H1 (cell line): ENCODE results near the gene PPP2R2C. TPM values are rescaled to one million over a fixed set of nuclear protein-coding genes. Genes with fewer than 3 reads are reported as not detected.
A peak's percentile ranks its signal among the peaks of the same experiment; 100 is the strongest.

Experiments
- CTCF ChIA-PET: fragments of 300-600 bp; sonication (Branson Sonifier 250); formaldehyde crosslinking; loops from one replicate; lab custom pipeline; 2021; ENCODE audit not compliant: partially characterized antibody; lab: Charles Lee
- POLR2A ChIA-PET: fragments of 300-600 bp; sonication (Branson Sonifier 250); formaldehyde crosslinking; loops from one replicate; lab custom pipeline; 2021; ENCODE audit warnings: inconsistent platforms; ENCODE audit not compliant: partially characterized antibody; lab: Charles Lee
- DNase-seq, 2 experiments: peaks; one replicate each; pipeline versions ENCODE4 v3.0.0 to v3.0.0-alpha.2; 2010 to 2022; ENCODE audit warnings: low spot score in 2 of 2, low read depth in 1 of 2, mixed read lengths in 1 of 2
- FAIRE-seq: peaks from 2 replicates; lab custom pipeline; 2011; peaks lifted over from hg19 to GRCh38; lab: Jason Lieb, UNC
- H2AFZ ChIP-seq: 2 replicates; pipeline ENCODE4 v1.8.1; 2012; ENCODE audit warnings: low read length, inconsistent platforms
- H2AK5ac ChIP-seq: 2 replicates; pipeline ENCODE4 v1.6.1; 2013; ENCODE audit warnings: low read depth, low read length
- H2BK120ac ChIP-seq: replicated peaks from 2 replicates; pipeline ENCODE3; 2013; ENCODE audit warnings: low read depth, low read length, inconsistent platforms
- H2BK12ac ChIP-seq: 2 replicates; pipeline ENCODE4 v1.6.1; 2013; ENCODE audit warnings: low read depth, low read length
- H2BK15ac ChIP-seq: 2 replicates; pipeline ENCODE4 v1.6.1; 2013; ENCODE audit warnings: low read length
- H2BK20ac ChIP-seq: 2 replicates; pipeline ENCODE4 v1.6.1; 2013; ENCODE audit warnings: low read length
- H2BK5ac ChIP-seq: 2 replicates; pipeline ENCODE4 v1.6.1; 2013; ENCODE audit warnings: low read depth, low read length
- H3K14ac ChIP-seq: 2 replicates; pipeline ENCODE4 v1.6.1; 2013; ENCODE audit warnings: inconsistent platforms; ENCODE audit not compliant: insufficient read length
- H3K18ac ChIP-seq: 2 replicates; pipeline ENCODE4 v1.6.1; 2013; ENCODE audit warnings: low read length; ENCODE audit errors: extremely low read depth
- H3K23ac ChIP-seq: 2 replicates; pipeline ENCODE4 v1.6.1; 2013; ENCODE audit warnings: inconsistent platforms; ENCODE audit not compliant: insufficient read length
- H3K23me2 ChIP-seq: 2 replicates; pipeline ENCODE4 v1.6.1; 2013; ENCODE audit warnings: low read depth, low read length
- H3K27ac ChIP-seq: 2 replicates; pipeline ENCODE4 v1.6.1; 2011; ENCODE audit warnings: low read depth, low read length, inconsistent platforms
- H3K27me3 ChIP-seq, 4 experiments: replicated peaks in 1 of 4; 1 replicate in 1 of 4; 2 replicates in 3 of 4; pipeline versions ENCODE4 v1.6.1 to v1.8.1; 2011 to 2013; ENCODE audit warnings: low read length in 3 of 4, mild to moderate bottlenecking in 3 of 4, inconsistent platforms in 2 of 4, mixed read lengths in 2 of 4, moderate library complexity in 1 of 4; ENCODE audit not compliant: control insufficient read depth in 3 of 4, insufficient read depth in 3 of 4; ENCODE audit errors: extremely low read depth in 1 of 4
- H3K36me3 ChIP-seq, 4 experiments: 2 replicates each; pipeline versions ENCODE4 v1.6.1 to v1.8.1; 2011 to 2013; ENCODE audit warnings: mild to moderate bottlenecking in 4 of 4, low read length in 3 of 4, moderate library complexity in 2 of 4, control low read depth in 1 of 4, inconsistent platforms in 1 of 4; ENCODE audit not compliant: insufficient read depth in 4 of 4, control insufficient read depth in 2 of 4
- H3K4ac ChIP-seq: replicated peaks from 2 replicates; pipeline ENCODE3; 2013; ENCODE audit warnings: low read length, low read depth, mixed read lengths, inconsistent platforms; ENCODE audit not compliant: insufficient read length
- H3K4me1 ChIP-seq, 4 experiments: replicated peaks in 1 of 4; 1 replicate in 1 of 4; 2 replicates in 3 of 4; pipeline versions ENCODE4 v1.6.1 to v1.8.1; 2011 to 2013; ENCODE audit warnings: low read length in 3 of 4, inconsistent platforms in 2 of 4, mixed read lengths in 1 of 4; ENCODE audit not compliant: insufficient read depth in 4 of 4, control insufficient read depth in 3 of 4
- H3K4me2 ChIP-seq, 2 experiments: 2 replicates each; pipeline versions ENCODE4 v1.6.1 to v1.8.1; 2011 to 2013; ENCODE audit warnings: low read depth in 2 of 2, low read length in 2 of 2, control low read depth in 1 of 2, inconsistent platforms in 1 of 2, mild to moderate bottlenecking in 1 of 2; ENCODE audit not compliant: insufficient read depth in 1 of 2
- H3K4me3 ChIP-seq, 4 experiments: fragments of 200-600, 300-600 bp in 1 of 4; sonication (generic), shearing (Covaris generic), sonication (Bioruptor Twin) in 1 of 4; 2 replicates each; pipeline versions ENCODE4 v1.5.1 to v1.8.1; 2011 to 2016; ENCODE audit warnings: low read length in 4 of 4, low read depth in 3 of 4, control low read depth in 2 of 4, inconsistent platforms in 2 of 4, mild to moderate bottlenecking in 2 of 4, mixed read lengths in 1 of 4, moderate library complexity in 1 of 4; ENCODE audit not compliant: insufficient read depth in 2 of 4; ENCODE audit errors: extremely low read depth in 1 of 4
- H3K56ac ChIP-seq: replicated peaks from 2 replicates; pipeline ENCODE3; 2013; ENCODE audit warnings: low read depth, mild to moderate bottlenecking, mixed read lengths, low read length, inconsistent platforms; ENCODE audit not compliant: insufficient read length
- H3K79me1 ChIP-seq: 2 replicates; pipeline ENCODE4 v1.6.1; 2013; ENCODE audit warnings: low read depth, low read length, control low read depth
- H3K79me2 ChIP-seq, 2 experiments: 2 replicates each; pipeline versions ENCODE4 v1.6.1 to v1.8.1; 2012 to 2013; ENCODE audit warnings: low read length in 2 of 2, mild to moderate bottlenecking in 2 of 2, inconsistent platforms in 1 of 2; ENCODE audit not compliant: insufficient read depth in 2 of 2, control insufficient read depth in 1 of 2
- H3K9ac ChIP-seq, 4 experiments: replicated peaks in 1 of 4; 1 replicate in 1 of 4; 2 replicates in 3 of 4; pipeline versions ENCODE4 v1.6.1 to v1.8.1; 2011 to 2013; ENCODE audit warnings: low read depth in 3 of 4, low read length in 3 of 4, control low read depth in 2 of 4, mild to moderate bottlenecking in 2 of 4, moderate library complexity in 2 of 4, inconsistent platforms in 1 of 4; ENCODE audit errors: extremely low read depth in 1 of 4
- H3K9me3 ChIP-seq, 2 experiments: 2 replicates each; pipeline versions ENCODE4 v1.6.1 to v1.8.1; 2012 to 2013; ENCODE audit warnings: mild to moderate bottlenecking in 2 of 2, moderate library complexity in 2 of 2, control low read depth in 1 of 2, inconsistent platforms in 1 of 2, low read depth in 1 of 2, low read length in 1 of 2, mixed read lengths in 1 of 2; ENCODE audit not compliant: insufficient read depth in 2 of 2
- H4K20me1 ChIP-seq, 2 experiments: replicated peaks in 1 of 2; 2 replicates each; pipeline versions ENCODE3 to v1.8.1; 2011 to 2013; ENCODE audit warnings: inconsistent platforms in 2 of 2, low read length in 2 of 2, mild to moderate bottlenecking in 1 of 2; ENCODE audit not compliant: insufficient read depth in 2 of 2, control insufficient read depth in 1 of 2
- H4K5ac ChIP-seq: 2 replicates; pipeline ENCODE4 v1.6.1; 2013; ENCODE audit warnings: low read length, low read depth, mixed read lengths, inconsistent platforms; ENCODE audit not compliant: insufficient read length
- H4K8ac ChIP-seq: 2 replicates; pipeline ENCODE4 v1.8.0; 2013; ENCODE audit warnings: mild to moderate bottlenecking, moderate library complexity, low read length, inconsistent platforms; ENCODE audit not compliant: insufficient read depth; ENCODE audit errors: extremely low read depth
- H4K91ac ChIP-seq: replicated peaks from 2 replicates; pipeline ENCODE3; 2013; ENCODE audit warnings: low read length, mixed read lengths, inconsistent platforms; ENCODE audit not compliant: insufficient read length
- CTBP2 ChIP-seq: IDR thresholded peaks from 2 replicates; pipeline ENCODE4 v1.7.0; 2011; ENCODE audit warnings: borderline replicate concordance, mild to moderate bottlenecking, moderate library complexity, mixed read lengths, low read length; ENCODE audit not compliant: insufficient read depth, insufficient read length
- HDAC6 ChIP-seq: IDR thresholded peaks from one replicate; pipeline ENCODE4 v1.7.1; 2012; ENCODE audit warnings: low read depth, mild to moderate bottlenecking, inconsistent platforms, low read length, moderate library complexity
- KDM1A ChIP-seq: fragments of 200-600, 300-600 bp; sonication (generic); IDR thresholded peaks from 2 replicates; pipeline ENCODE4 v1.7.1; 2016; ENCODE audit warnings: mild to moderate bottlenecking, low read length, borderline replicate concordance
- TEAD4 ChIP-seq: IDR thresholded peaks from 2 replicates; pipeline ENCODE4 v1.6.1; 2012; ENCODE audit warnings: low read depth, low read length, inconsistent platforms, mixed read lengths
- ZNF274 ChIP-seq: IDR thresholded peaks from 2 replicates; pipeline ENCODE4 v1.7.0; 2012; ENCODE audit warnings: low read length, borderline replicate concordance; ENCODE audit errors: extremely low read depth
- WGBS, 2 experiments: shearing (Covaris generic) in 1 of 2; methylation state at CpG; one replicate each; pipeline versions ENCODE4 v1.1.6 to v1.1.7; 2013 to 2015; ENCODE audit warnings: low lambda C conversion rate in 2 of 2, mixed read lengths in 2 of 2, inconsistent platforms in 1 of 2, low coverage in 1 of 2, missing lambda C conversion rate in 1 of 2; ENCODE audit not compliant: insufficient replicate concordance in 2 of 2, insufficient coverage in 1 of 2, insufficient read length in 1 of 2; ENCODE audit errors: extremely low coverage in 1 of 2, missing lambda C conversion rate in 1 of 2; 5-methylcytosine and 5-hydroxymethylcytosine counted together
- polyA plus RNA-seq, 7 experiments: library from polyadenylated mRNA; depleted of rRNA in 3 of 7; stranded (reverse) in 5 of 7; unstranded in 2 of 7; fragments of >200 nt in 5 of 7; fragments of 200-250 nt in 2 of 7; gene quantifications; 1 replicate in 5 of 7; 2 replicates in 1 of 7; 4 replicates in 1 of 7; pipeline versions ENCODE4 v1.2.1 to v1.2.3, GENCODE V29; 2011 to 2013; ENCODE audit warnings: missing spikeins in 2 of 7, mixed read lengths in 2 of 7
- total RNA-seq: library from RNA; stranded (reverse); fragmentation: NEBNext Ultra II Directional; extraction: Animal tissue kit (Norgen Biotek cat#: 25700); gene quantifications from 2 replicates; pipeline ENCODE4 v1.2.1, GENCODE V29; 2021

The PPP2R2C gene
- total and polyA plus RNA-seq, 2 of the 8 experiments (the other 6 are each of a cell fraction or from before 2014, with no cell fraction given), result 6.4 TPM

GRCh38 chr4:6409381-6409780 lies 63.0 kb downstream of the PPP2R2C start:
- no peaks in the 10 kb centered on the region for H3K79me1 ChIP-seq
- no peak overlapping the region for H4K91ac ChIP-seq
- no peaks in the 10 kb centered on the region for H3K36me3 ChIP-seq
- no peak overlapping the region for H3K18ac ChIP-seq
- no peak overlapping the region for H4K8ac ChIP-seq
- H4K20me1 ChIP-seq, result peaks cover 0 to 2% of the 10 kb centered on the region in 2 experiments
- POLR2A ChIA-PET, result interaction anchor here (1.2 kb wide), 1 partner anchor 17 kb away, joined by 3 read pairs; no protein-coding TSS in a partner anchor
- no peak for FAIRE-seq
- no peak overlapping the region for H3K27ac ChIP-seq
- no peaks in the 10 kb centered on the region; the same call in 1 of the 2 replicates for H3K23me2 ChIP-seq
- no peaks in the 10 kb centered on the region for H3K4me1 ChIP-seq
- H4K5ac ChIP-seq, result no peak overlapping the region
- H3K23ac ChIP-seq, result no peak overlapping the region
- H2BK12ac ChIP-seq, result 0 out of 2 replicates have a peak overlapping the region, but pooled peaks have one; percentile 75
- H2AK5ac ChIP-seq, result no peak overlapping the region
- no peak overlapping the region for H3K14ac ChIP-seq
- H2BK15ac ChIP-seq, result no peak overlapping the region
- WGBS, 2 experiments, result 86% methylated on average over 6 of the region's 6 CpGs; no CpG with 5 or more reads in 1 of the 2 experiments
- H2BK20ac ChIP-seq, result no peak overlapping the region
- TF ChIP-seq HDAC6 (no peak), TEAD4 (no peak), ZNF274 (no peak), KDM1A (no peak), CTBP2 (no peak)
- TF ChIP-seq, all 59 proteins: peak for 0
- H3K9ac ChIP-seq, result no peak overlapping the region
- no peak overlapping the region for H2AFZ ChIP-seq
- no peak overlapping the region for H3K4me2 ChIP-seq
- H3K56ac ChIP-seq, result no peak overlapping the region
- H3K4ac ChIP-seq, result no peak overlapping the region
- no peak overlapping the region for H3K4me3 ChIP-seq
- no peaks in the 10 kb centered on the region for H3K79me2 ChIP-seq
- no peaks in the 10 kb centered on the region for H3K9me3 ChIP-seq
- no peak overlapping the region for H2BK120ac ChIP-seq
- CTCF ChIA-PET, result interaction anchor here (0.9 to 1.8 kb wide), 3 partner anchors 10 to 158 kb away, joined by 3 to 6 read pairs (median 5); no protein-coding TSS in a partner anchor
- no peaks in the 10 kb centered on the region for H3K27me3 ChIP-seq
- DNase-seq, result no peak
- no peak overlapping the region for H2BK5ac ChIP-seq
